ENCODE data around the gene ITPR2. TPM values are rescaled to one million over a fixed set of nuclear protein-coding genes. Genes with fewer than 3 reads are reported as not detected.

Gene ITPR2
- polyA plus RNA-seq, 1 donor, result 12.5 TPM

GRCh38 chr12:26292596-26292995 is 540.4 kb downstream of the ITPR2 start:
- Histone ChIP-seq H3K4me1 (ENCODE audit: control insufficient read depth, insufficient read depth, low read length) (peaks cover 3% of the 10 kb centered on the region), H3K36me3 (ENCODE audit: control insufficient read depth, insufficient read depth, low read length) (no peaks in the 10 kb centered on the region), H3K27me3 (ENCODE audit: control insufficient read depth, insufficient read depth, low read length) (no peaks in the 10 kb centered on the region), H3K27ac (ENCODE audit: low read length) (no peak overlapping the region), H3K9me3 (ENCODE audit: control insufficient read depth, low read depth, low read length) (no peaks in the 10 kb centered on the region), H3K4me3 (ENCODE audit: low read length) (no peak overlapping the region)
- no peak for DNase-seq
- WGBS (ENCODE audit: insufficient coverage, low lambda C conversion rate), result no CpG with 5 or more reads among the region's 1 CpG

- Histone ChIP-seq H3K4me1 (ENCODE audit: control insufficient read depth, insufficient read depth, low read length) (peaks cover 3% of the 10 kb centered on the region), H3K27ac (ENCODE audit: low read length) (peak overlapping the region; percentile 24)
- DNase-seq, result peak; percentile 44 to 91
Observed at GRCh38 chr12:26290565-26290964, 542.4 kb downstream of the ITPR2 start.

GRCh38 chr12:26287671-26288381 is 545.2 kb downstream of the ITPR2 start:
- no CpG with 5 or more reads among the region's 14 CpGs for WGBS (ENCODE audit: insufficient coverage, low lambda C conversion rate)

More at GRCh38 chr12:26290565-26290964, 542.4 kb downstream of the ITPR2 start:
- Histone ChIP-seq H3K9me3 (ENCODE audit: control insufficient read depth, low read depth, low read length) (no peaks in the 10 kb centered on the region), H3K4me3 (ENCODE audit: low read length) (no peak overlapping the region), H3K36me3 (ENCODE audit: control insufficient read depth, insufficient read depth, low read length) (no peaks in the 10 kb centered on the region), H3K27me3 (ENCODE audit: control insufficient read depth, insufficient read depth, low read length) (no peaks in the 10 kb centered on the region)
- no CpG with 5 or more reads among the region's 2 CpGs for WGBS (ENCODE audit: insufficient coverage, low lambda C conversion rate)

More at GRCh38 chr12:26287671-26288381, 545.2 kb downstream of the ITPR2 start:
- Histone ChIP-seq H3K27ac (ENCODE audit: low read length) (no peak overlapping the region), H3K36me3 (ENCODE audit: control insufficient read depth, insufficient read depth, low read length) (no peaks in the 10 kb centered on the region), H3K4me3 (ENCODE audit: low read length) (no peak overlapping the region), H3K9me3 (ENCODE audit: control insufficient read depth, low read depth, low read length) (no peaks in the 10 kb centered on the region), H3K4me1 (ENCODE audit: control insufficient read depth, insufficient read depth, low read length) (peaks cover 3% of the 10 kb centered on the region), H3K27me3 (ENCODE audit: control insufficient read depth, insufficient read depth, low read length) (no peaks in the 10 kb centered on the region)
- DNase-seq, result no peak

Other genes with a start within 250 kb of the ITPR2 start
- gene INTS13, start 104.8 kb upstream of the ITPR2 start, polyA plus RNA-seq, result 20.8 TPM
- 53.3 TPM for gene FGFR1OP2, start 105.3 kb upstream of the ITPR2 start, polyA plus RNA-seq
- 68.3 TPM for gene TM7SF3, start 181.2 kb upstream of the ITPR2 start, polyA plus RNA-seq
- 40.7 TPM for gene MED21, start 189.4 kb upstream of the ITPR2 start, polyA plus RNA-seq
- gene C12orf71, start 249.4 kb upstream of the ITPR2 start, polyA plus RNA-seq, result 0.22 TPM

Measured in large intestine (tissue), 3 donors.